ENCODE results near the gene PDE4D.

DNA sequence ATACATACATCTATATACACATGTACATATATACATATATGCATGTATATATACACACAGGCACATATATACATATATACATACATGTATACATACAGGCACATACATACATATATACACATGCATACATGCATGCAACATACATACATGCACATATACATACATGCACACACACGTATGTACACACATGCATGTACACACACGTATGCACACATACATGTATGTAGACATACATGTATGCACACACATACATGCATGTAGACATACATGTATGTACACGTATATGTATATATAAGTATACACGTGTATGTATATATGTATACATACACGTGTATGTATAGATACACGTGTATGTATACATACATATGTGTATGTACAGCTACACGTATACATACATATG is 693.7 kb downstream of the PDE4D start:
- TF ChIP-seq CEBPB (IDR thresholded peaks at IDR 0.05; ENCODE audit: low read depth, low read length) (no peak), POLR2A (IDR thresholded peaks at IDR 0.05; ENCODE audit: low read depth, low read length) (no peak), BHLHE40 (IDR thresholded peaks at IDR 0.05; ENCODE audit: low read depth, low read length) (no peak)
- TF ChIP-seq, protein P1, sequence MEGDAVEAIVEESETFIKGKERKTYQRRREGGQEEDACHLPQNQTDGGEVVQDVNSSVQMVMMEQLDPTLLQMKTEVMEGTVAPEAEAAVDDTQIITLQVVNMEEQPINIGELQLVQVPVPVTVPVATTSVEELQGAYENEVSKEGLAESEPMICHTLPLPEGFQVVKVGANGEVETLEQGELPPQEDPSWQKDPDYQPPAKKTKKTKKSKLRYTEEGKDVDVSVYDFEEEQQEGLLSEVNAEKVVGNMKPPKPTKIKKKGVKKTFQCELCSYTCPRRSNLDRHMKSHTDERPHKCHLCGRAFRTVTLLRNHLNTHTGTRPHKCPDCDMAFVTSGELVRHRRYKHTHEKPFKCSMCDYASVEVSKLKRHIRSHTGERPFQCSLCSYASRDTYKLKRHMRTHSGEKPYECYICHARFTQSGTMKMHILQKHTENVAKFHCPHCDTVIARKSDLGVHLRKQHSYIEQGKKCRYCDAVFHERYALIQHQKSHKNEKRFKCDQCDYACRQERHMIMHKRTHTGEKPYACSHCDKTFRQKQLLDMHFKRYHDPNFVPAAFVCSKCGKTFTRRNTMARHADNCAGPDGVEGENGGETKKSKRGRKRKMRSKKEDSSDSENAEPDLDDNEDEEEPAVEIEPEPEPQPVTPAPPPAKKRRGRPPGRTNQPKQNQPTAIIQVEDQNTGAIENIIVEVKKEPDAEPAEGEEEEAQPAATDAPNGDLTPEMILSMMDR (conservative IDR thresholded peaks at IDR 0.05; ENCODE audit: low read depth, low read length): no peak
- TF ChIP-seq, protein P2, sequence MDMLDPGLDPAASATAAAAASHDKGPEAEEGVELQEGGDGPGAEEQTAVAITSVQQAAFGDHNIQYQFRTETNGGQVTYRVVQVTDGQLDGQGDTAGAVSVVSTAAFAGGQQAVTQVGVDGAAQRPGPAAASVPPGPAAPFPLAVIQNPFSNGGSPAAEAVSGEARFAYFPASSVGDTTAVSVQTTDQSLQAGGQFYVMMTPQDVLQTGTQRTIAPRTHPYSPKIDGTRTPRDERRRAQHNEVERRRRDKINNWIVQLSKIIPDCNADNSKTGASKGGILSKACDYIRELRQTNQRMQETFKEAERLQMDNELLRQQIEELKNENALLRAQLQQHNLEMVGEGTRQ (IDR thresholded peaks at IDR 0.05; ENCODE audit: low read depth, low read length): no peak

All from IMR-90 (cell line).